Transverse colon (tissue), 4 donors: Measurements from ENCODE around the gene ME3. TPM values are rescaled to one million over a fixed set of nuclear protein-coding genes. Genes with fewer than 3 reads are reported as not detected.

ENCODE experiments used
- DNase-seq: peaks from one replicate; pipeline ENCODE4 v3.0.0-alpha.2; 2019
- H3K27ac ChIP-seq, 4 donors: fragments of 200-600 bp; sonication (generic); 2 replicates each; pipeline ENCODE4 v1.5.1; 2016 to 2018; ENCODE audit warnings: inconsistent platforms in 4 of 4
- H3K27me3 ChIP-seq: fragments of 200-600 bp; sonication (generic); 2 replicates; pipeline ENCODE4 v1.5.1; 2017; ENCODE audit warnings: inconsistent platforms
- H3K36me3 ChIP-seq, 4 donors: fragments of 200-600 bp; sonication (generic); 2 replicates each; pipeline ENCODE4 v1.5.1; 2017 to 2019; ENCODE audit warnings: inconsistent platforms in 4 of 4
- H3K4me1 ChIP-seq, 4 donors: fragments of 200-600 bp; sonication (generic); 2 replicates each; pipeline ENCODE4 v1.5.1; 2017 to 2020; ENCODE audit warnings: inconsistent platforms in 4 of 4
- H3K4me3 ChIP-seq, 4 donors: fragments of 200-600 bp; sonication (generic); 1 replicate in 1 of 4; 2 replicates in 3 of 4; pipeline versions ENCODE4 v1.5.1 to v1.6.1; 2017 to 2019; ENCODE audit warnings: inconsistent platforms in 4 of 4
- H3K9me3 ChIP-seq, 2 donors: fragments of 200-600 bp; sonication (generic); 2 replicates each; pipeline ENCODE4 v1.5.1; 2017 to 2019; ENCODE audit warnings: inconsistent platforms in 2 of 2
- EP300 ChIP-seq: sonication (generic); formaldehyde crosslinking; IDR thresholded peaks from one replicate; pipeline ENCODE4 v1.6.1; 2017; ENCODE audit warnings: antibody characterized with exemption, low read depth
- POLR2A ChIP-seq: fragments of 450-650 bp; IDR thresholded peaks from one replicate; pipeline ENCODE4 v1.6.1; 2016; ENCODE audit warnings: antibody characterized with exemption, mild to moderate bottlenecking, moderate library complexity
- POLR2AphosphoS5 ChIP-seq, 3 donors: sonication (generic); formaldehyde crosslinking; IDR thresholded peaks; one replicate each; pipeline ENCODE4 v1.6.1; 2016; ENCODE audit warnings: antibody characterized with exemption in 3 of 3
- WGBS, 2 donors: methylation state at CpG; one replicate each; pipeline ENCODE4 v1.1.5; 2018; ENCODE audit warnings: low coverage in 1 of 2; 5-methylcytosine and 5-hydroxymethylcytosine counted together
- in situ Hi-C, 4 donors: fragments of 200-750 bp; cut with MboI; loops; one replicate each; pipeline versions ENCODE4 v1.15.0 to v1.15.1; 2017; ENCODE audit warnings: low sequenced_read_pairs in 3 of 4, low pct_ligation_motif_present in 1 of 4, low pct_unique_long_range_greater_than_20kb in 1 of 4
- intact Hi-C: fragments of 100-400 bp; cut with DNase I; formaldehyde crosslinking; loops from one replicate; pipeline ENCODE4 v1.15.1; 2023; ENCODE audit warnings: low total_unique reads
- total RNA-seq, 4 donors: library from RNA; depleted of rRNA; stranded (reverse); fragments of >200 nt; gene quantifications; one replicate each; pipeline ENCODE4 v1.1.0, GENCODE V29; 2016
- TF ChIP-seq, protein P1 (sequence below), 5 experiments: fragments of 200-600 bp in 3 of 5; fragments of 450-650 bp in 2 of 5; sonication (generic) in 3 of 5; IDR thresholded peaks; 1 replicate in 2 of 5; 2 replicates in 3 of 5; pipeline ENCODE4 v1.5.1; 2016 to 2017; ENCODE audit warnings: antibody characterized with exemption in 5 of 5, inconsistent platforms in 3 of 5, mild to moderate bottlenecking in 2 of 5, moderate library complexity in 1 of 5

ME3 gene
- total RNA-seq, 4 donors from 2014 or later = 91.8 to 258 (median 116) TPM

DNA sequence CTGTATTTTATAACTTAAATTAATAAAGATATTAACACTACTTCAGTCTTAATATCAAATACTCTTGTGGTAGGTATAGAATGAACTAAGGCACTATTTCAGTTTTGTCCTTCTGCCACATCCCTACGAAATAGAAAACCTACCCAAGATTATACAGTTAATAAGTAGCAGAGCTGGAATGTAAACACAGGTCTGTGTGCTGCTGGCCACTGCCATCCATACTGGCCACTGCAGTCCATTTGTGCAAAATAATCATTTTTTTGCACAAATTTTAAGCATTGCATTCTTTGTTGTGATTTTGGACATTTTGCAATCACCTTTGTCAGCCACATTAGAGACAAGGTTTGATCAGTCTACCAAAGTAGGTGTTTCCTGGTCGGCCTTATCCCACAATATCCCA lies 91.9 kb downstream of the ME3 start:
- WGBS, 2 donors = 44 to 53% methylated on average over 2 of the region's 2 CpGs
- no peak for DNase-seq
- no peak for TF ChIP-seq POLR2A
- TF ChIP-seq EP300 = no peak
- TF ChIP-seq POLR2AphosphoS5 (IDR thresholded peaks at IDR 0.05) = no peak
- TF ChIP-seq, protein P1, sequence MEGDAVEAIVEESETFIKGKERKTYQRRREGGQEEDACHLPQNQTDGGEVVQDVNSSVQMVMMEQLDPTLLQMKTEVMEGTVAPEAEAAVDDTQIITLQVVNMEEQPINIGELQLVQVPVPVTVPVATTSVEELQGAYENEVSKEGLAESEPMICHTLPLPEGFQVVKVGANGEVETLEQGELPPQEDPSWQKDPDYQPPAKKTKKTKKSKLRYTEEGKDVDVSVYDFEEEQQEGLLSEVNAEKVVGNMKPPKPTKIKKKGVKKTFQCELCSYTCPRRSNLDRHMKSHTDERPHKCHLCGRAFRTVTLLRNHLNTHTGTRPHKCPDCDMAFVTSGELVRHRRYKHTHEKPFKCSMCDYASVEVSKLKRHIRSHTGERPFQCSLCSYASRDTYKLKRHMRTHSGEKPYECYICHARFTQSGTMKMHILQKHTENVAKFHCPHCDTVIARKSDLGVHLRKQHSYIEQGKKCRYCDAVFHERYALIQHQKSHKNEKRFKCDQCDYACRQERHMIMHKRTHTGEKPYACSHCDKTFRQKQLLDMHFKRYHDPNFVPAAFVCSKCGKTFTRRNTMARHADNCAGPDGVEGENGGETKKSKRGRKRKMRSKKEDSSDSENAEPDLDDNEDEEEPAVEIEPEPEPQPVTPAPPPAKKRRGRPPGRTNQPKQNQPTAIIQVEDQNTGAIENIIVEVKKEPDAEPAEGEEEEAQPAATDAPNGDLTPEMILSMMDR (IDR thresholded peaks at IDR 0.05) = no peak
- in situ Hi-C loops (no loop called here), intact Hi-C loops (no loop called here)
- Histone ChIP-seq H3K4me1 (peaks cover 8 to 57% (median 32%) of the 10 kb centered on the region in 4 donors), H3K27me3 (no peaks in the 10 kb centered on the region), H3K36me3 (no peaks in the 10 kb centered on the region), H3K4me3 (no peak overlapping the region), H3K9me3 (no peaks in the 10 kb centered on the region), H3K27ac (no peak overlapping the region)

DNA sequence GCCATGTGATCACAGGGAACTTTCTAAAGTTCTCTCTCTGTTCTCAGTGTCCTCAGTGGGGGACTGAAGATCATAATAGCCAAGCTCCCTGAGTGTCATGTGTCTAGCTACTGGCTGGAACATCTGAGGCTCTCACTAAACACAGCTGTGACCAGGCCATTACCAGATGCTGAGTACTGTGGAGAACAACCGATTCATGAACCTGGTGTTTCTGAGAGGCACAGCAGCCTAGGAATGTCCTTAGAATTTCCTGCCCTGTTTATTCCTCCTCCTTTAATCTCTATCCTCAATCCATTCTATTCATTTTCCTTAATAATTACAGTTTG lies 93.0 kb downstream of the ME3 start:
- intact Hi-C loops (no loop called here), in situ Hi-C loops (no loop called here)
- H3K9me3 ChIP-seq = no peaks in the 10 kb centered on the region
- no peaks in the 10 kb centered on the region for H3K36me3 ChIP-seq
- peak overlapping the region; percentile 7 to 73 (median 50) for H3K27ac ChIP-seq
- no peak for DNase-seq
- H3K27me3 ChIP-seq = no peaks in the 10 kb centered on the region
- H3K4me1 ChIP-seq = peaks cover 8 to 63% (median 34%) of the 10 kb centered on the region in 4 donors
- 63 to 86% methylated on average over 1 of the region's 1 CpG for WGBS, 2 donors
- no peak overlapping the region for H3K4me3 ChIP-seq
- TF ChIP-seq POLR2A (no peak), POLR2AphosphoS5 (IDR thresholded peaks at IDR 0.05) (no peak), EP300 (no peak)
- TF ChIP-seq, protein P1 (IDR thresholded peaks at IDR 0.05) = no peak

- no peaks in the 10 kb centered on the region for H3K27me3 ChIP-seq
- WGBS, 2 donors = 89 to 91% methylated on average over 2 of the region's 2 CpGs
- peaks cover 8 to 67% (median 35%) of the 10 kb centered on the region in 4 donors for H3K4me1 ChIP-seq
- H3K9me3 ChIP-seq = no peaks in the 10 kb centered on the region
- peak overlapping the region; percentile 30 to 73 (median 68) for H3K27ac ChIP-seq
- intact Hi-C loops (no loop called here), in situ Hi-C loops (no loop called here)
- no peak overlapping the region for H3K4me3 ChIP-seq
- no peaks in the 10 kb centered on the region for H3K36me3 ChIP-seq
- DNase-seq = no peak
- TF ChIP-seq POLR2A (no peak), POLR2AphosphoS5 (IDR thresholded peaks at IDR 0.05) (no peak), EP300 (no peak)
- TF ChIP-seq, protein P1 (IDR thresholded peaks at IDR 0.05) = no peak
These were observed 93.5 kb downstream of the ME3 start for GRCh38 chr11:86578727-86579405.

GRCh38 chr11:86577644-86578636 lies 94.5 kb downstream of the ME3 start:
- intact Hi-C loops = no loop called here
- DNase-seq = peak; percentile 80
- H3K27me3 ChIP-seq = no peaks in the 10 kb centered on the region

More at GRCh38 chr11:86577644-86578636, 94.5 kb downstream of the ME3 start:
- WGBS, 2 donors = 23 to 41% methylated on average over 6 to 10 of the region's 10 CpGs
- H3K27ac ChIP-seq = peak overlapping the region; percentile 30 to 73 (median 68)
- no peak overlapping the region for H3K4me3 ChIP-seq
- TF ChIP-seq, protein P1 (IDR thresholded peaks at IDR 0.05) = no peak
- TF ChIP-seq POLR2A = no peak
- peak in 2 of 3 donors; percentile 46 to 55 for TF ChIP-seq POLR2AphosphoS5 (IDR thresholded peaks at IDR 0.05)
- TF ChIP-seq EP300 = peak; percentile 42
- H3K4me1 ChIP-seq = peaks cover 8 to 64% (median 29%) of the 10 kb centered on the region in 4 donors
- no peaks in the 10 kb centered on the region for H3K9me3 ChIP-seq
- in situ Hi-C loops = no loop called here
- no peaks in the 10 kb centered on the region for H3K36me3 ChIP-seq
